HG03457 (cell line): ENCODE data around the gene FYN.
"Not testable (repeated sequence)": the region's sequence is repeated elsewhere in the genome, so short reads cannot be mapped to it uniquely, and the experiment has no call there.

Experiments used
- ATAC-seq: cut with Tn5 transposase; IDR thresholded peaks from one replicate; pipeline ENCODE4 v1.9.1; 2021; ENCODE audit warnings: moderate number of reproducible peaks; ENCODE audit not compliant: unreplicated experiment

Gene FYN

GRCh38 chr6:111873178-111874024 lies at the start of gene FYN:
TSS of gene FYN (minus strand) at chr6:111873452. CDS start at chr6:111720051, 153,401 bp downstream.
- ATAC-seq, result peak; percentile 100

- no peak for ATAC-seq
Measured at GRCh38 chr6:111922454-111923297, 49.4 kb upstream of the FYN start.

GRCh38 chr6:111921103-111921502 lies 47.9 kb upstream of the FYN start:
- ATAC-seq, result no peak

GRCh38 chr6:111920578-111920977 lies 47.3 kb upstream of the FYN start:
- no peak for ATAC-seq

GRCh38 chr6:111918825-111919224 lies 45.6 kb upstream of the FYN start:
- ATAC-seq, result no peak

- no peak for ATAC-seq
Measured at GRCh38 chr6:111916747-111917146, 43.5 kb upstream of the FYN start.

DNA sequence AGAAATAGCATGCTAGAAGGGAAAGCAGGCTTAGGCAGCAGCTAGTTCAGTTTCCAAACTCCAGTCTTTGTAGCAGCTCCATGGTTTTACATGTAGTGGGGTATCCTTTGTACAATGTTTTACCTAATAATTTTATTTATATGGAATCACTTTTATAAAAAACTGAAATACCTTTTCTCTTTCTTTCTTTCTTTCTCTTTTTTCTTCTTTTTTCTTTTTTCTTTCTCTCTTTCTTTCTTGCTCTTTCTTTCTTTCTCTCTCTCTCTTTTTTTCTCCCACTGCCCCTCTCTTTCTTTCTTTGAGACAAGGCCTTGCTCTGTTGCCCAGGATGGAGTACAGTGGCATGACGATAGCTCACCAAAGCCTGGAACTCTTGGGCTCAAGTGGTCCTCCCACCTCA lies 41.4 kb upstream of the FYN start:
- ATAC-seq, result no peak

GRCh38 chr6:111912904-111913303 lies 39.7 kb upstream of the FYN start:
- ATAC-seq, result no peak

- no peak for ATAC-seq
Measured at GRCh38 chr6:111911428-111911827, 38.2 kb upstream of the FYN start.

- no peak for ATAC-seq
Measured at GRCh38 chr6:111909238-111909637, 36.0 kb upstream of the FYN start.

DNA sequence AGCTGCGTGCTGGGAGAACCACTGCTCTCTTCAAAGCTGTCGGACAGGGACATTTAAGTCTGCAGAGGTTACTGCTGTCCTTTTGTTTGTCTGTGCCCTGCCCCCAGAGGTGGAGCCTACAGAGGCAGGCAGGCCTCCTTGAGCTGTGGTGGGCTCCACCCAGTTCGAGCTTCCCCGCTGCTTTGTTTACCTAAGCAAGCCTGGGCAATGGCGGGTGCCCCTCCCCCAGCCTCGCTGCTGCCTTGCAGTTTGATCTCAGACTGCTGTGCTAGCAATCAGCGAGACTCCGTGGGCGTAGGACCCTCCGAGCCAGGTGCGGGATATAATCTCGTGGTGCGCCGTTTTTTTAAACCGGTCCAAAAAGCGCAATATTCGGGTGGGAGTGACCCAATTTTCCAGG lies 35.1 kb upstream of the FYN start:
- not testable (repeated sequence) for ATAC-seq

DNA sequence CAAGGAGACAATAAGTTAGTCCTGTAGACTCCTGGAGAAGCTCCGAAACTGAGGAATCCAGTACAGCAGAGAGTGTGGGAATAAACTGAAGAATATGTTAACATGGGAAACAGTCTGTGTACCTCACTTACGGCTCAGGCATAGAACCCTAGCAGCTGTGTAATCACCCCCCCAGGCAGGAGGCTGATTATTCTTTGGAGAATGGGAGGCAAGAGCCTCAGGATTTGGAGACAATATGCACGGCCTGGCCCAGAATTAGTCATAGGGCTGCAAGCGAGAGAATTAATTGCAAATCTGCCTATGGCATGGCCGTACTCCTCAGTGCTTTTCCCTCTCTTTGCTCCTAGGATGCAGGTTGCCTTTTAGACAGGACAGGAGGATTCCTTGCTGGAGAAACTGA lies 27.5 kb upstream of the FYN start:
- ATAC-seq, result no peak

DNA sequence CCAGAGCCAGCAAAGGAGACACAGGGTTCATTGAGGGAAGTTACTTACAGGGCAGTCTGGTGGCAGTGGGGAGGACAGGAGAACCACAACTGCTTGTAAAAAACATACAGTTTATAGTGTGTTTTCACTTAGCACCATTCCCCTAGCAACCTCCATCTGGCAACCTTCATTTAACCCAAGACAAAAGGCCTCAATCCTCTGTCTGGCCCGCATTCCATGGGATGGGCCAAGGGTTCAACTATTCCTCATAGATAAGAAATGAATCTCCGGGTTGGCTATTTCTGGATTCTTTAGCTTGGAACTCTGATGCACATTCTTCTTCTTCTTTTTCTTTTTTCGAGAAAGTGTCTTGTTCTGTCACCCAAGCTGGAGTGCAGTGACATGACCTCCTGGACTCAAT lies 26.3 kb upstream of the FYN start:
- ATAC-seq, result no peak

DNA sequence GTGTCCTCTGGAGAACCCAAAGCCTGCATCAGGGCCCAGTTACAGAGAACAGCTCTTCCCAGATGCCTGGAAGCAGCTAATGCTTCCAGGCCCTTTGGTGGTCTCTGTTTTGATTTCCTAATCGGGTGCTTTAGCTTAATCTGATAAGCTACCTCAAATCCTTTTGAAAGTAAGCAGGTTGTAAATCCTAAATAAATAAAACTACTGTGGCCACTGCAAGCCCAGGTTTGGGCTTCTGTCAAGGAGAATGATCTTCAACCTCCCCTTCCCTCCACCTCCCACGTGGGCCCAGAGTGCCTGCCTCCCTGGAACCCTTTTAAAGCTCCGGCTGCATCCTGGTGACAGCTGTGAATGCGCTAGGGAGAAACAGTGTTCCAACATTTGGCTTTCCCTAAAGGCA lies 25.2 kb upstream of the FYN start:
- no peak for ATAC-seq

DNA sequence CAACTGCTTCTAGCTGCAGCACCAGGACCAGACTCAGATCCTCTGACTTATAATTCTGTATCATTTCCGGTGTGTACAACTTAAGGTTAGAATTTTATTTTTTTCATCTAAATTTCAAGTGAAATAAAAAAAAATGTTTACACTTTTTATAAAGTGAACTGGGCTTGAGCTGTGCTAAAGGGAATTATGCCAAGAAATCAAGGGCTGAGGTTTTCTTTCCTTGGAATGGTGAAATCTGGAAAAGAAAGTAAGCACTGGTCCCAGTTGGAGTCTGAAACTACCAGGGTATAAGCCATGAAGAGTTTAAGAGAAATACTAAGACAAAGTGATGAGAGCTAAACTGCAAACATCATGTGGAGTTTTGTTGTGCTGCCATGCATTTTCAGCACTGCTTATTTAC lies 21.7 kb upstream of the FYN start:
- no peak for ATAC-seq

GRCh38 chr6:111894272-111894671 lies 21.0 kb upstream of the FYN start:
- ATAC-seq, result no peak

DNA sequence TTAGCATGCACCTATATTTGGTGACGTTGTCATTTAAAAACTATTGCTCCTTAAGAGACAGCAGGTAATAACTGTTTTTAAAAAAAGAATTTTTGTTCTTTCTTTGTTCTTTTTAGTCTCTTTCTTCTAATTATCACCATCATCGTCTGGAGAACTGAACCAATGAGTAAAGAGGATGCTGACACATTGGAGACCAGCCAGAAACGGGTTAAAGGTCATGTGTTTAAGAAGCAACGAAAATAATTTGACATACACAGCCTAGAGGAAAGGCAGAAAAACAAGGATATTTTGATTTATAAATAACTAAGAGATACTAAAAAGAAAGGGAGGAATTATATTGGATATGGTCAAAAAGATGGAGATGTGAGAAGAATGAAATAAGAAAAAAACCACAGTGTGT lies 19.2 kb upstream of the FYN start:
- no peak for ATAC-seq

GRCh38 chr6:111890988-111891387 lies 17.7 kb upstream of the FYN start:
- no peak for ATAC-seq

- no peak for ATAC-seq
Measured at GRCh38 chr6:111888928-111889695, 15.9 kb upstream of the FYN start.

GRCh38 chr6:111886793-111887192 lies 13.5 kb upstream of the FYN start:
- not testable (repeated sequence) for ATAC-seq

DNA sequence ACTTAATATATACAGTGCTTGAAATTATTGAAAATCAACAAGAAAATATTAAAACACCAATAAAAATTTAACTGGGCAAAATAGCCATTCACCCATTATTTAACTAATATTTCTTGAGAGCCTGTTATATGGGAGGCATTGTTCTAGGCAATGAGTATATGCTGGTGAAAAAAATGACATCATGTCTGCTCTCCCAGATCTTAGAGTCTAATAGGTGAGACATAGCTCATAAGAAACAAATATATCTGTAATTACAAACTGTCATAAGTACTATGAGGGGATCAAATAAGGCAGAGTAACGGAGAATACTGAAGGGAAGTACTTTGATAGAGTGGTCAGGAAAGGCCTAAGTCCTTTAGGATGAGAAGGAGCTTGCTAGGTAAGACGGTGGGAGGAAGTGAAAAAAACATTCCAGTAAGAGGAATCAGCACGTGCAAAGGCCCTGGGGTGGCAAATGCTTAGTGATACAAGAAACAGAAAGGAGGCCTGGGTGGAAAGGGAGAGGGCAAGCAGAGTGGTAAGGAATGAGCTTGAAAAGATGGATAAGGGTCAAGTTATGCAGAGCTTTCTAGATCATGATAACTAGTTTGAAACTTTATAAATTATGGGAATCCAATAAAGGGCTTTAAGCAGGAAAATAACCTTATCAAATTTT lies 12.2 kb upstream of the FYN start:
- ATAC-seq, result no peak
